Right lobe of liver (tissue), 6 donors: ENCODE results near the gene ARHGAP36. TPM values are rescaled to one million over a fixed set of nuclear protein-coding genes. Genes with fewer than 3 reads are reported as not detected.

Source experiments
- ATAC-seq, 4 donors: fragments of 200-7000 bp; cut with Tn5 transposase; one replicate each; pipeline ENCODE4 v1.9.1; 2020; ENCODE audit warnings: mild to moderate bottlenecking in 4 of 4, moderate library complexity in 4 of 4
- DNase-seq, 3 donors: peaks; one replicate each; pipeline ENCODE4 v3.0.0-alpha.2; 2020
- H3K27ac ChIP-seq, 3 donors: fragments of 200-600 bp; one replicate each; pipeline ENCODE4 v1.8.0; 2022
- H3K27me3 ChIP-seq, 2 donors: fragments of 200-600 bp; one replicate each; pipeline ENCODE4 v1.8.0; 2022
- H3K36me3 ChIP-seq, 4 donors: fragments of 200-600 bp; sonication (generic) in 1 of 4; one replicate each; pipeline versions ENCODE4 v1.5.1 to v1.8.0; 2017 to 2022; ENCODE audit warnings: control low read depth in 1 of 4
- H3K4me1 ChIP-seq, 4 donors: fragments of 200-600 bp; sonication (generic) in 1 of 4; one replicate each; pipeline versions ENCODE4 v1.5.1 to v1.8.0; 2017 to 2022; ENCODE audit warnings: control low read depth in 1 of 4
- H3K4me3 ChIP-seq, 3 donors: fragments of 200-600 bp; one replicate each; pipeline ENCODE4 v1.8.0; 2022
- H3K9me3 ChIP-seq, 4 donors: fragments of 200-600 bp; sonication (generic) in 1 of 4; one replicate each; pipeline versions ENCODE4 v1.5.1 to v1.8.0; 2017 to 2022; ENCODE audit warnings: control low read depth in 1 of 4
- CTCF ChIP-seq, 4 donors: fragments of 200-600 bp in 3 of 4; fragments of 450-650 bp in 1 of 4; IDR thresholded peaks; one replicate each; pipeline versions ENCODE4 v1.5.1 to v1.8.0; 2016 to 2022; ENCODE audit warnings: antibody characterized with exemption in 4 of 4, mild to moderate bottlenecking in 2 of 4
- POLR2A ChIP-seq: fragments of 450-650 bp; IDR thresholded peaks from one replicate; pipeline ENCODE4 v1.6.1; 2017; ENCODE audit warnings: antibody characterized with exemption, mild to moderate bottlenecking
- WGBS: methylation state at CpG from one replicate; pipeline ENCODE4 v1.1.6; 2018; ENCODE audit warnings: low coverage, low lambda C conversion rate; ENCODE audit not compliant: insufficient coverage; ENCODE audit errors: missing lambda C conversion rate; 5-methylcytosine and 5-hydroxymethylcytosine counted together
- intact Hi-C, 2 donors: fragments of 100-400 bp; cut with DNase I; formaldehyde crosslinking; loops; one replicate each; pipeline versions ENCODE4 v1.11.2 to v1.14.1; 2022
- total RNA-seq, 6 experiments: library from RNA; depleted of rRNA in 2 of 6; stranded (reverse); fragments of >200 nt in 2 of 6; fragmentation: NEBNext Ultra II Directional in 3 of 6; extraction: Animal tissue kit (Norgen Biotek cat#: 25700) in 3 of 6; gene quantifications; one replicate each; pipeline versions ENCODE4 v1.1.0 to v1.2.4, GENCODE V29; 2016 to 2023
- donor health status: DM: no; HTN: yes; CAD: no.
- donor health status: DM: no; HTN: no; CAD: no.
- donor health status: DM: no; HTN: no; CAD: no.
- donor health status: DM: no; HTN: yes; CAD: no.
- donor health status: DM: no; HTN: yes; CAD: no.

Gene ARHGAP36
- total RNA-seq, 6 experiments from 2014 or later: not detected

DNA sequence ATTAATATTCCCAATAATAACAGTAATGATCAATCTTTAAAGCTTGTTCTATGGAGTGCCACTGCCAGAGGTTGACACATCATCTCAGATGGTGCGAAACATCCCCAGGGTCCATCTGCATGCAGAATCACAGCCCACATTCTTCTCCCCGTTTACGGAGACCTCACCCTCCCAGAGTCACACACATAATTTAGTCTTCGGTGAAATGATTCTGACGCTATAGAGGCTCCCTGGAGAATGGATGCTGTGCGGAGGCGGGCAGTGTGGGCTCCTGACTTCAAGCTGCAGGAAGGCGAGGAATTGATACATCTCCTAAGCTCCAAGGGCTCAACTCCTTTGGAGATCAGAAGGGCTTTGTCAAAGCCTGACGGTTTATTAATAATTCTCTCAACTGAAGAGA lies 11.0 kb upstream of the ARHGAP36 start:
- Histone ChIP-seq H3K27me3 (peaks cover 0 to 6% of the 10 kb centered on the region in 2 donors), H3K36me3 (no peaks in the 10 kb centered on the region), H3K4me3 (no peak overlapping the region), H3K9me3 (no peaks in the 10 kb centered on the region), H3K4me1 (no peaks in the 10 kb centered on the region), H3K27ac (no peak overlapping the region)
- WGBS: 65% methylated on average over 5 of the region's 9 CpGs
- intact Hi-C loops: no loop called here
- TF ChIP-seq POLR2A: no peak
- no peak for TF ChIP-seq CTCF (IDR thresholded peaks at IDR 0.05)
- ATAC-seq (no peak), DNase-seq (no peak)

GRCh38 chrX:131053076-131053475 lies 5.1 kb upstream of the ARHGAP36 start:
- Histone ChIP-seq H3K4me1 (no peaks in the 10 kb centered on the region), H3K4me3 (no peak overlapping the region), H3K36me3 (no peaks in the 10 kb centered on the region), H3K27me3 (peaks cover 0 to 18% of the 10 kb centered on the region in 2 donors), H3K27ac (no peak overlapping the region), H3K9me3 (no peaks in the 10 kb centered on the region)
- intact Hi-C loops: no loop called here
- ATAC-seq: no peak
- TF ChIP-seq CTCF (IDR thresholded peaks at IDR 0.05): no peak
- no peak for TF ChIP-seq POLR2A
- DNase-seq: no peak
- WGBS: 61% methylated on average over 5 of the region's 5 CpGs

DNA sequence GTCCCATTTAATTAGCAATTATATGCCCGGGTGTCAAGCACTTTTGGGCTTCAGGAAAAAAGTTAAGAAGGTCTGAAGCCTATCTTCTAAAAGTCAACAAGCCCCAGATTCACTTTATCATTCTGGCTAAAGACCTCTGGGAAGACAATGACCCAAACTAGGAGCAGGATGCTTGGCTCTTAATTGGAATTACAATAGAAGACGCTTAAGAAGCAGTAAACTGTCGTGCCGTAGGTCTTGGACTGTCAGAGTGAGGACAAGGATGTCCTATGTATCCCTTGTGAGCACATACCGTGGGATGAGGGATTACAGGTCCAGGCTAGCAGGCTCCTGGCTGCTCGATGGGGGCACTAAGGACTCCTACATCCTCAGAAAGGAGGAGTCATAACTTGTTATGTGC lies 3.2 kb upstream of the ARHGAP36 start:
- intact Hi-C loops: no loop called here
- WGBS: 18% methylated on average over 4 of the region's 6 CpGs
- no peak for DNase-seq

GRCh38 chrX:131057706-131058105 lies 440 bp upstream of the ARHGAP36 start:
- intact Hi-C loops: no loop called here
- no peak for TF ChIP-seq CTCF (IDR thresholded peaks at IDR 0.05)
- no peak for TF ChIP-seq POLR2A
- WGBS: 20% methylated on average over 1 of the region's 9 CpGs
- no peak for DNase-seq
- H3K9me3 ChIP-seq: no peaks in the 10 kb centered on the region
- H3K27me3 ChIP-seq: peaks cover 0 to 16% of the 10 kb centered on the region in 2 donors
- no peak overlapping the region for H3K4me3 ChIP-seq
- ATAC-seq: no peak
- no peaks in the 10 kb centered on the region for H3K36me3 ChIP-seq
- H3K4me1 ChIP-seq: no peaks in the 10 kb centered on the region
- no peak overlapping the region for H3K27ac ChIP-seq

More for the DNA sequence above, 3.2 kb upstream of the ARHGAP36 start:
- ATAC-seq: no peak
- Histone ChIP-seq H3K27ac (no peak overlapping the region), H3K9me3 (no peaks in the 10 kb centered on the region), H3K4me3 (no peak overlapping the region), H3K4me1 (no peaks in the 10 kb centered on the region), H3K27me3 (peaks cover 0 to 22% of the 10 kb centered on the region in 2 donors), H3K36me3 (no peaks in the 10 kb centered on the region)
- TF ChIP-seq CTCF (IDR thresholded peaks at IDR 0.05) (no peak), POLR2A (no peak)

GRCh38 chrX:131059246-131059645 lies 1.1 kb downstream of the ARHGAP36 start:
- peaks cover 0 to 16% of the 10 kb centered on the region in 2 donors for H3K27me3 ChIP-seq

More at GRCh38 chrX:131059246-131059645, 1.1 kb downstream of the ARHGAP36 start:
- intact Hi-C loops: no loop called here
- WGBS: 51% methylated on average over 2 of the region's 2 CpGs
- TF ChIP-seq POLR2A (no peak), CTCF (IDR thresholded peaks at IDR 0.05) (no peak)
- Histone ChIP-seq H3K27ac (no peak overlapping the region), H3K4me1 (no peaks in the 10 kb centered on the region), H3K4me3 (no peak overlapping the region), H3K9me3 (no peaks in the 10 kb centered on the region), H3K36me3 (no peaks in the 10 kb centered on the region)
- no peak for DNase-seq
- ATAC-seq: no peak
